Epithelial cell of esophagus (primary cell): ENCODE data around the gene AGPAT3.

Source experiments
- DNase-seq: peaks from one replicate; pipeline ENCODE4 v3.0.0; 2010; ENCODE audit warnings: low read depth
- H3K4me3 ChIP-seq: 2 replicates; pipeline ENCODE4 v1.5.1; 2011; ENCODE audit warnings: mild to moderate bottlenecking, low read length, control low read depth
- CTCF ChIP-seq: IDR thresholded peaks from 2 replicates; pipeline ENCODE4 v1.5.1; 2011; ENCODE audit warnings: low read depth, mild to moderate bottlenecking, low read length, control low read depth, inconsistent platforms; ENCODE audit not compliant: insufficient read depth; ENCODE audit errors: missing control alignments

The AGPAT3 gene

GRCh38 chr21:43854773-43855633, 10.0 kb upstream of the AGPAT3 start:
- TF ChIP-seq CTCF, result no peak
- no peak overlapping the region for H3K4me3 ChIP-seq
- no peak for DNase-seq

DNA sequence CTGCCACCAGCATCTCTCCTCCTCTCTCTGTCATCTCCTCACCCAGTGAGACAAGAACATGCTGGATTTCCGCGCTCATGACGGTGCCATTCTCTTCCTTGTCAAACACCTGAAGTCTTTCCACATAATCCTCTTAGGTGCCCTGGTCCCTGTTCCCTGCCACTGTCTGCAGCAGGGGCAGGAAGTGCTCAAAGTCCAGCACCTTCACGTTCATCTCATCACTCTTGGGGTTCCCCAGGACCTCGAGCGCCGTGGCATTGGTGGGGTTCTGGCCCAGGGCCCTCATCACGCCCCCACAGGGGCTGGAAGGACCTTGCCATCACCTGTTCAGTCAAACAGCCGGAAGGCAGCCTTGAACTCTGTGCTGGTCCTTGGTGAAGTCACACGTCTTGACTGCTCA, 9.1 kb upstream of the AGPAT3 start:
- no peak for DNase-seq
- TF ChIP-seq CTCF, result no peak
- no peak overlapping the region for H3K4me3 ChIP-seq

GRCh38 chr21:43858806-43859648, 6.0 kb upstream of the AGPAT3 start:
- no peak for TF ChIP-seq CTCF
- no peak for DNase-seq
- no peak overlapping the region for H3K4me3 ChIP-seq

DNA sequence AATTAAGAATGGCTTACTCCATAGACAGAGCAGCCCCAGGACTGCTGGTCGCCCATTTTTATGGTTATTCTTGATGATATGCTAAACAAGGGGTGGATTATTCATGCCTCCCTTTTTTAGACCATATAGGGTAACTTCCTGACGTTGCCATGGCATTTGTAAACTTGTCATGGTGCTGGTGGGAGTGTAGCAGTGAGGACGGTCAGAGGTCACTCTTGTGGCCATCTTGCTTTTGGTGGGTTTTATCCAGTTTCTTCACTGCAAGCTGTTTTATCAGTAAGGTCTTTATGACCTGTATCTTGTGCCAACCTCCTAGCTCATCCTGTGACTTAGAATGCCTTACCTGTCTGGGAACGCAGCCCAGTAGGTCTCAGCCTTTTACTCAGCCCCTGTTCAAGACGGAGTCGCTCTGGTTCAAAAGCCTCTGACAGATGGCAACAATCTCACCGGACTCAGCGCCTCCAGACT, 5.2 kb upstream of the AGPAT3 start:
- no peak for TF ChIP-seq CTCF
- DNase-seq, result no peak
- H3K4me3 ChIP-seq, result no peak overlapping the region

DNA sequence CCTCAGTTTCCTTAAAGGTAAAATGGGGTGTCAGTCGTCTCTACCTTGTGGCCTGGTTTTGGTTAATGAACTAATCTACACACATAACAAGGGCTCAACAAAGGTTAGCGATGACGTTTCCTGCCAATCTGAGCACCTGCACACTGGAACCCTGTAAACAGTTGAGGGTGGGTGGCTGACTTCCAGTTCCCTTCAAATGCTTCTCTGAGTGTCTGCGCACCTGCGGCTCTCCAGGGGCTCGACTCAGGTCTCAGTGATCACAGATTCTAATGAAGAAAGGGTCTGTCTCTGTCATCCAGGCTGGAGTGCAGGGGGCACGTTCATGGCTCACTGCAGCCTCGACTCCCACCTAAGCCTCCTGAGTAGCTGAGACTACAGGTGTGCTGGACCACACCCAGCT, 3.3 kb upstream of the AGPAT3 start:
- DNase-seq, result no peak
- H3K4me3 ChIP-seq, result no peak overlapping the region
- TF ChIP-seq CTCF, result no peak

GRCh38 chr21:43864313-43864961, 586 bp upstream of the AGPAT3 start:
- TF ChIP-seq CTCF, result no peak
- peak overlapping the region; percentile 43 for H3K4me3 ChIP-seq
- peak; percentile 56 for DNase-seq
